ENCODE measurements around the gene SLC17A1.
"Not testable (repeated sequence)": the region's sequence is repeated elsewhere in the genome, so short reads cannot be mapped to it uniquely, and the experiment has no call there.

SLC17A1 gene

DNA sequence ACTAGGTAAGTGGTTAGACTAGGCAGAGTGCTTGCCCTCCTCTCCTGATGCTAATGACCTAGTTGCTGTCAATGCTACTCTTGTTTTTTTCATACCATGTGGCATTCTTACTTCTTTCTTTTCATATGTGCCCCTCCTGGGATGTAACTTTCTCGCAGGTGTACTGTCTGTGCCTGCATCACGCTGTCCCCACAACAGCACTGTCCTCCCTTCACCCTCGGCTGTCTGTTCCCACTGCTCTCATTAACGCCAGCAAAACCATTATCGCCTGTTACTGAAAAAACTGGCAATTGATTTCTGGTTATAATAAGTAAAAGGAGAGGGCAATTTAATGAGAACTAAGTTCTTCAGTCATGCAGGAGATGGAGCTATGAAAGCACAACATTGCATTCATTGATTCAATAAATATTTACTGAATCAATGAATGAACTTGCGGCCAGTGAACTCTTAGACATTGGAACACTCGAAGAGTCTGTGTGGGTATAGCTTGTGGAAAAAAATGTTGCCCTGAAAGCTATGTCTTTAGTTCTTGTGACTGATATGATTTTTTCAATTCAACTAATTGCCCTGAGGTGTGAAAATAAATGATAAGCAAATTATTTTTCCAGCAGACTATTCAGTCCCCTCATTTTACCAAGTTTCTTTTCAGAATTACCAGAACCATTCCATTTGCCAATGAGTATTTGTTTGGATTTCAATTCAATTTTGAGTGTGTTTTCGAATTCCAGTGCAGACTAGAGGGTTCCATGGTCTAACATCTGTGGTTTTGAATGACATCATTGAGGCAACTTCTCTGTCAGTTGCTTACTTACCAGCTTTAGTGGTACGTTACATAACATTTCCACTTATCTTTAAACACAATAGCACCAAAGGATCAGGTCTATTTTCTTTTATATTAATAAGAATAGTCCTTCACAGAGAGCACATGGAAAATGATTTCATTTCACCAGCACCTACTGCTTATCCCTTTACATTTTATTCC lies 75.2 kb downstream of the SLC17A1 start:
- DNase-seq (ENCODE audit: low read depth): no peak

DNA sequence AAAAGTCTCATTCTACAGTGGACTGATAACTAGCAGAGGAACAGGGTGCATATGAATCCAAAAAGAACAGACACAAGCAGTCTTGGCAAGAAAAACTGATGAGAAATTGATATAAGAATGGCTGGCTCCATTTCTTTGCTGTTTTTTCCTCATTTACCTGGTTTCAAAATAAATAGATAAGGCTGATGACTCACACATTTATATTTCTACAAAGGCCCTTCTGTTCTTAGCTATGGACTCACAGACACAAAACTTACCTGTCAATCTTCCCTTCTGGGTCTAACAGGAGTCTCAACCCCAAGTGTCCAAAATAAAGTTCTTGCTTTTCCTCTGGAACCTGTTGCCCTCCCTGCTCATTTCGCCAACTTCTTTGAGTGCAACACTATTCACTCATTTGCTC lies 76.4 kb downstream of the SLC17A1 start:
- DNase-seq (ENCODE audit: low read depth): no peak

DNA sequence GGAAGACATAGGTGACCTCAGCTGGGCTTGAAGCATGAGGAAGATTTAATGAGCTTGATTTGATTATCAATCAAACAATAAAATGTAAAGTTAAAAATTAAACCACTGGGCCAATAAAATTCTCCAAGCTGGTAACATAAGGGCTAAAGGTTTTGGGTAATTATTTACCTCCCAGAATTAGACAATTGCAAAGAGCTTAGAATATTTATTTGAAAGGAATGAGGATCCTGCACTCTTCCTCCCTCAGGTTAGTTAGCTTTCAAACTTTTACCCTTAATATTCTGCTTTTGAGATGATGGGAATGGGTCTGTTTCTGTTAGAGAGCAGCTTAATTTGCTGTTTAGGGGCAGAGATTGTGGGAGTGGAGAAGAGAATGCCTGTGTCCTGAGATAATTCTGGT lies 77.3 kb downstream of the SLC17A1 start, which contains the start of gene SLC17A4:
Gene SLC17A4 (plus strand): TSS at position 208 of the 400 bp plus-strand sequence. CDS start 7,221 bp downstream, outside the sequence.
- DNase-seq (ENCODE audit: low read depth): no peak

DNA sequence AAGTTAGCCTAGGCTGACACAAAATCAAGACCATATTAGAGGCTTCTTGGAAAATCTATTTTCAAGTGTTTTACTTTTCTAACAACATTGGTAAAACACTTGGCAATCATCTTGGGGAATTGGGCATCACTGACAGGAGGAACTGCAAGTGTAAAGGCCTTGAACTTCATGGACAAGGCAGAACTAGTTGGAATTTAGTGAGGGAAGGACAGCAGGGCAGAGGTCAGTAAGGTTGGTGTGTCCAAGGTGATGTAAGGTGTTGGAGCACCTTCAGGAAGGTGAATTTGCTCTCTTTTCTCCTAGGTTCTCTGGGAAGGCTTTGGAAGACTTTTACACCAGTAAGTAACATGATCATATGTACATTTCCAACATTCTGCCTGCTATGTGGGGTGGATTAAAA lies 78.8 kb downstream of the SLC17A1 start:
- DNase-seq (ENCODE audit: low read depth): no peak

DNA sequence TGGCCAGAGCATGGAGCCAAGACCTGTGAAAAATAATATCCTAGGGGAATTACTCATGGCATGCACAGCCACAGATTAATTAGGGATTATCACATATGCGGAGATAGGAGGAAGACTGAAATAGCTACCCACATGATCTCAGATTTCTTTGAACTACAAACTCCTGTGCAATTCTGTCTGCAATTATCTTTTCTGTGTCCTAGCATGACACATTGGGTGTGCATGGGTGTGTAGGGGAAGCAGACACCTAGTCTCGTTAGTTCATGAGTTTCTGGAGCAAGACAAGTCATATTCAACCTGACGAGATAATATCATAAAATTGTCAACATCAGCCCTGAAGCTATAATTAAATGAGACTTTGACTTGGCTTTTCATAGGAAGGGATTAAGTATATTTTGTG lies 80.9 kb downstream of the SLC17A1 start:
- no peak for DNase-seq (ENCODE audit: low read depth)

DNA sequence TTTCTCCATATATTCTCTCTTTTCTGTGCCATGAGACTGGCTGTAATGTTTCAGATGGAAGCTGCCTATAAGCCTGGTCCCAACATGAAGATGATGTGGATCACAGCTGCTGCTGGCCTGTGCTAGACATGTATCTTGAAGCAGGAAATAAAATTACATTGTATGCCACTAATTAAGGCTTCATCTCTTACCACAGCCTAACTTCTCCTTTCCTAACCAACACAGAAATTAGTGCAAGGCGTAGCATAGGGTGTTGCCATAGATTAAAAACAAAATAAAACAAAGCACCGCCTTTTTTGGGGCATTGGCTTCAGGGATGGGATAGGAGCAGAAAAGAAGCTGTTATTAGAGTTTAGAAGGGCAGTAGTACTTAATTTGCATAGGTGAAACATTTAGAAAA lies 82.0 kb downstream of the SLC17A1 start:
- DNase-seq (ENCODE audit: low read depth): no peak

DNA sequence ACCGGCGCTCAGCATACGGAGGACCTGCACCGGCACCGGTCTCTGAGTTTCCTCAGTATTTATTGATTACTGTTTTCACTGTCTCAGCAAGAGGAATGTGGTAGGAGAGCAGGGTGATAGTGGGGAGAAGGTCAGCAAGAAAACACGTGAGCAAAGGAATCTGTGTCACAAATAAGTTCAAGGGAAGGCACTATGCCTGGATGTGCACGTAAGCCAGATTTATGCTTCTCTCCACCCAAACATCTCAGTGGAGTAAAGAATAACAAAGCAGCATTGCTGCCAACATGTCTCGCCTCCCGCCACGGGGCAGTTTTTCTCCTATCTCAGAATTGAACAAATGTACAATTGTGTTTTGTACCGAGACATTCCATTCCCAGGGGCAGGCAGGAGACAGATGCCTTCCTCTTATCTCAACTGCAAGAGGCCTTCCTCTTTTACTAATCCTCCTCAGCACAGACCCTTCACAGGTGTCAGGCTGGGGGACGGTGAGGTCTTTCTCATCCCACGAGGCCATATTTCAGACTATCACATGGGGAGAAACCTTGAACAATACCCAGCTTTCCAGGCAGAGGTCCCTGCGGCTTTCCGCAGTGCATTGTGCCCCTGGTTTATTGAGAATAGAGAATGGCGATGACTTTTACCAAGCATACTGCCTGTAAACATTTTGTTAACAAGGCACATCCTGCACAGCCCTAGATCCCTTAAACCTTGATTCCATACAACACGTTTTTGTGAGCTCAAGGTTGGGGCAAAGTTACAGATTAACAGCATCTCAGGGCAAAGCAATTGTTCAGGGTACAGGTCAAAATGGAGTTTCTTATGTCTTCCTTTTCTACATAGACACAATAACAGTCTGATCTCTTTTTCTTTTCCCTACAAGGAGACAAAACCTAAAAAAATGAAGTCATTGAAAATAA lies 83.0 kb downstream of the SLC17A1 start:
- not testable (repeated sequence) for DNase-seq (ENCODE audit: low read depth)

DNA sequence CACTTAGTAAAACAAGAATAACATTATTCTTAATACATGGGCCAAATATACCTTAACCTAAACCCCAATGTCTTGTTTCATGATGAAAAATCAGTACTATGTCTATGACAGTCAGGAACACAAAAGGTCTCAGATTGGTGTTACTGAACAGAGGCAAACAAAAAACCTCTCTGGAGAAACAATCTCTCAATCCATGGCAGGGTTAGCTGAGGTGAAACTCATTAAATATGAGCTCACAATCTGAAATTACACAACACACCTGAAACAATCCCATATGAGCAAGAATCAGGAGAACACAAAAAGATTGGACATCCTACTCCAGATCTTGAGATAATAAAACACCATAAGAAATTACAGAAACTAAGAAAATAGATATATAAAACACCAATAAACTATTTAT lies 83.8 kb downstream of the SLC17A1 start:
- no peak for DNase-seq (ENCODE audit: low read depth)

DNA sequence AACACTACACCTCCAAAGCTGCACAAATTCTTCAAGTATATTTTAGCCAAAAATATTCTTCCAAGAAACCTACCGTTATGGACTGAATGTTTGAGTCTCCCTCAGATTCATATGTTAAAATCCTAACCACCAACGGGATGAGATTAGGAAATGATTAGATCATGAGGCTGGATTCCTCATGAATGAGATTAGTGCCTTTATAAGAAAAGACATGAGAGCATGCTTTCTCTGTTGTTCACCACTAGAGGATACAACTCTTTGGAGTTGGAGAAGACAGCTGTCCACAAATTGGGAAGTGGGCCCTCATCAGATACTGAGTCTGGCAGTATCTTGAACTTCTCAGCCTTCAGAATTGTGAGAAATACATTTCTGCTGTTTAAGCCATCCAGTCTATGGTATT lies 84.4 kb downstream of the SLC17A1 start:
- no peak for DNase-seq (ENCODE audit: low read depth)

DNA sequence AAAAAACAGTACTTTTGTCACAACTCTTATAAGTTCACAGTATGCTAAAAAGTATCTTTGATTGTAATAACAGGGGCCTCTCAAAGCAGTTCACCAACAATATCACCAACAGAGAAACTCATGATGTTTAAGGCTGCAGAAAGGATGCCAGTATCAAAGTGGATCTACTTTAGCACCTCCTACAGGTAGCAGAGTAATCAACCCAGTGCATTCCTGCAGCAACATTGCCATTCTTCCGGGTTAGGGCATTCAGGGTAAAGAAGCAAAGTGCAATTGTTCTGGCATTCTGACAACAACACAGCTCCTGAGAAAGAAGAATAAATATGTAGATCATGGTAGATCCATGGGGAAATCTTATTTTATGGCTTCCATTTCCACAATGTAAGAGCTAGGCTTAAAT lies 84.9 kb downstream of the SLC17A1 start:
- no peak for DNase-seq (ENCODE audit: low read depth)

DNA sequence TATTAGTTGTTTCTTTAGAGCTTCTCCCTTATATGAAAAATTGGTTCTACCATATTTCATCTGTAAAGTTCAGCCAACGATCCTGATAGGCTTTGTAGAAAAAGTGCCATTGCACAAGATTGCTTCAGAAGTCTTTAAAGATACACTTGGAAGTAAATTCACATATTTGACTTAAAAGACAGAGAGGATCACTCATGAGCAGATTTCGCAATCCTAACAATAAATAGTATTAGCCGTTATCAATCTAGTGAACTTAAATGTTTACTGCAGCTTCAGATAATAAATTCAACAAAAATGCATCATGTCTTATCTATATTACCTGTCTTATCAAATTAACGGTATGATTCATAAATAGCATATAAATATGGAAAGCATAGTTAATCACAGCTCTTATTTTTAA lies 86.0 kb downstream of the SLC17A1 start:
- no peak for DNase-seq (ENCODE audit: low read depth)

DNA sequence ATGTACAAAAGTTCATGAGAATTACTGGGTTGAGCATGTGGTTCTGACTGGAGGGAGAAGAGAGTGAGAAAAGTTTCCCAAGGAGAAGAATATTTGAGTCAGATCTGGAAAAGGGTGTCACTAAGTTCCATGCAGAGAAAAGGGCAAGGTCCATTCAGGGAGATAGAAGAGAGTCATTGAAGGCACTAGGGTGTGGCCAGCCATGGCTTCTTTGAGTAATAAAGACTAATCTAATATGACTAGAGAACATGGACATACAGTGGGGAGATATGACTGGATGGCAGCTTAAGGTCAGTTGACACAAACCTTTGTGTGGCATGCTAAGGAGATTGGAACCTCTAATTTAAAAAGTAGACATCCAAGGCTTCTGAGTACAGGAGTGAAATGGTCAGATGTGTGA lies 88.0 kb downstream of the SLC17A1 start:
- no peak for DNase-seq (ENCODE audit: low read depth)

DNA sequence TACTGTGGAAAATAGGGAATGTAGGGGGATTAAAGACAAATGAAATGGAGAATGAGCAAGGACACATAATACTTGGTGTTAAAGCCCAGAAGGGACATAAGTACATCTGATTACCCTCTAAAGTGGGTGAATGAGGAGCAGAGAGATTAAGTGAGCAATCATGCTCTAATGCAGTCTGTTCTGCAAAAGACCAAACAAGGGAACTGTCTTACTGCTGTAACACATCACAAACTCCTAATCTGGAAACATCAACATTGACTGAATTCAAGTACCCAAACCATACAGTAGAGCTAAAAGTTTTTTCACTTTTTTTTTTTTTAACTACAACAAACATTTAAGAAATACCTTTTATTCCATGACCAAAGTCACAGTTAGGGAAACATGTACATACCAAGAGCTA lies 96.6 kb downstream of the SLC17A1 start:
- no peak for DNase-seq (ENCODE audit: low read depth)
